ENCODE results near the gene RTN4RL2. TPM values are rescaled to one million over a fixed set of nuclear protein-coding genes. Genes with fewer than 3 reads are reported as not detected.

The RTN4RL2 gene
- total RNA-seq, 4 donors from 2014 or later: 0.12 to 2.3 (median 0.27) TPM; not detected in 1

GRCh38 chr11:57476047-57476756, 15.9 kb downstream of the RTN4RL2 start:
- TF ChIP-seq POLR2A (IDR thresholded peaks at IDR 0.05): no peak
- peak; percentile 6 for TF ChIP-seq POLR2AphosphoS5 (IDR thresholded peaks at IDR 0.05)
- WGBS, 2 donors (ENCODE audit: low coverage in 1 of 2): 20% methylated on average over 2 of the region's 80 CpGs; no CpG with 5 or more reads in 1 of the 2 donors
- no peaks in the 10 kb centered on the region for H3K9me3 ChIP-seq
- no peaks in the 10 kb centered on the region for H3K36me3 ChIP-seq
- peaks cover 73% of the 10 kb centered on the region for H3K27me3 ChIP-seq
- peaks cover 0 to 17% (median 8%) of the 10 kb centered on the region in 3 donors for H3K4me1 ChIP-seq
- ATAC-seq: peak; percentile 65
- H3K27ac ChIP-seq: peak overlapping the region in 1 of 4 donors; percentile 65
- peak overlapping the region; percentile 32 to 60 for H3K4me3 ChIP-seq

DNA sequence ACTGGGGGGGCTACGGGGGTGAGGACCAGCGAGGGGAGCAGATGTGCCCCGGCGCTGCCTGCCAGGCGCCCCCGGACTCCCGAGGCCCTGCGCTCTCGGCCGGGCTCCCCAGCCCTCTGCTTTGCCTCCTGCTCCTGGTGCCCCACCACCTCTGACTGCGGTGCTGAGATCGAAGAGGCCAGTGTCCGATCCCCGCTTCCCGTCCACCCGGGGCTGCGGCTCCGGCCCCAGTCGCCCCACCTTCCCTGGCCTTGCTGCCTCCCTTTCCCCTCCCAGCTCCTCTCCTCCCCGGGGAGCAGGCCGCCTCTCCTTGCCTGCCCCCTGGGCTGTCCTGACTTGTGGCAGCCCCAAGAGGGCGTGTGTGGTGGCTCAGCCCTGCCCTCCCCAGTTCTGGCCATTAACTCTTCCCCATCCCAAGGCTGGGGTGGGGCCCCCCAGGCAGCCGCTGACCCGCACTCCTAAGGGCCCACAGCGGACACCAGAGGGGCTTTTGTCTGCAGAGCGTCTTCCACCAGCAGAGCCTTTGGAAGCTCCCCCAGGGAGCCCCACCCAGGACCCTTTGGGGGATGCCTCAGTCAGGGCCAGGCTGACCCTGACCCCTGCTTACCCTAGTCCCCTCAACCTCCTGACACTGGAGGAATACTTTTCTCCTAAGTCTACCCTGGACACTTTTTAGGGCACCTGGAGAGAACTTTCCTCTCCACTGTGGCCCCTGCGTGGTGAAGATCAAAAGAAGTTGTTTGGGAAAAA, 16.6 kb downstream of the RTN4RL2 start:
- H3K9me3 ChIP-seq: no peaks in the 10 kb centered on the region
- H3K27me3 ChIP-seq: peaks cover 72% of the 10 kb centered on the region
- no peaks in the 10 kb centered on the region for H3K36me3 ChIP-seq
- peak; percentile 64 for ATAC-seq
- 0 to 5% methylated on average over 1 to 10 of the region's 27 CpGs for WGBS, 2 donors (ENCODE audit: low coverage in 1 of 2)
- peak overlapping the region; percentile 32 to 60 for H3K4me3 ChIP-seq
- TF ChIP-seq POLR2AphosphoS5 (IDR thresholded peaks at IDR 0.05): no peak
- no peak for TF ChIP-seq POLR2A (IDR thresholded peaks at IDR 0.05)
- no peak for TF ChIP-seq EP300 (IDR thresholded peaks at IDR 0.05)
- peak in 3 of 4 experiments; percentile 40 to 61 (median 44) for TF ChIP-seq CTCF (IDR thresholded peaks at IDR 0.05)
- peak overlapping the region in 1 of 4 donors; percentile 65 for H3K27ac ChIP-seq
- H3K4me1 ChIP-seq: peaks cover 0 to 17% (median 8%) of the 10 kb centered on the region in 3 donors

- Histone ChIP-seq H3K27ac (no peak overlapping the region), H3K27me3 (peaks cover 75% of the 10 kb centered on the region)
- WGBS, 2 donors (ENCODE audit: low coverage in 1 of 2): 83 to 86% methylated on average over 4 to 7 of the region's 11 CpGs
These were observed 17.3 kb downstream of the RTN4RL2 start for GRCh38 chr11:57477507-57478189.

DNA sequence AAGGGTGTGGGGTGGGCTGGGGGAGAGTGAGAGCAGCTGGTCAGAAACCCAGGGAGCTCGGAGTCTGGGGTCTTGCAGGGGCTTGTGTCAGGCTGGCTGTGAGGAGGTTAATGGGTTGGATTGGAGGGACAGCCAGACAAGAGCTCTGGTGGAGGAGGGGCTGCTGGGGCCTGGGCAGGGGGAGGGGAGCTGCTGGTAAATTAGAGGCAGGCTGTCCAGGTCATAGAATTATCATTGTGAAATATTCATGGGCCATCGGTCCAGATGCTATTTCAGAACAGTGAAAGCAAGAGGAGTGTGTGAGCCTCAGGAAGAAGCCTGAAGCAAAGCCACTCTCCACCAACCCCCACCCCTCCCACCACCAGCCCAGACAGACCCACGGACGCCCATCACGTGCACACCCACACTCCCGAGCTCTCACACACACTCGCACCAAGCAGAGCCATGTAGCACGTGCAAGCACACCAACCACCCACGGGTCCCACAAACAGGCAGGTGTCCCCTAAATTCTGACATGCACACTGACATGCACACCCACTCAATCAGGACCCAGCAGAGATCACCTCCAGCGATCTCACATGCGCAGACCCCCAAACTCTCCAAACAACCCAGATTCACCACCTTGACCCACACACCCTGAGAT, 18.8 kb downstream of the RTN4RL2 start:
- WGBS, 2 donors (ENCODE audit: low coverage in 1 of 2): 25% methylated on average over 2 of the region's 11 CpGs

More at GRCh38 chr11:57477507-57478189, 17.3 kb downstream of the RTN4RL2 start:
- Histone ChIP-seq H3K4me1 (peaks cover 0 to 23% (median 12%) of the 10 kb centered on the region in 3 donors), H3K36me3 (no peaks in the 10 kb centered on the region), H3K4me3 (no peak overlapping the region), H3K9me3 (no peaks in the 10 kb centered on the region)
- TF ChIP-seq POLR2A (IDR thresholded peaks at IDR 0.05) (no peak), POLR2AphosphoS5 (IDR thresholded peaks at IDR 0.05) (no peak), CTCF (IDR thresholded peaks at IDR 0.05) (no peak), EP300 (IDR thresholded peaks at IDR 0.05) (no peak)
- ATAC-seq: no peak

More for the DNA sequence above, 18.8 kb downstream of the RTN4RL2 start:
- Histone ChIP-seq H3K4me3 (no peak overlapping the region), H3K36me3 (peaks cover 0 to 11% of the 10 kb centered on the region in 2 donors), H3K4me1 (peaks cover 0 to 36% (median 20%) of the 10 kb centered on the region in 3 donors), H3K27me3 (peaks cover 76% of the 10 kb centered on the region), H3K9me3 (no peaks in the 10 kb centered on the region), H3K27ac (no peak overlapping the region)
- no peak for ATAC-seq
- no peak for TF ChIP-seq CTCF (IDR thresholded peaks at IDR 0.05)
- TF ChIP-seq POLR2A (IDR thresholded peaks at IDR 0.05): no peak
- TF ChIP-seq POLR2AphosphoS5 (IDR thresholded peaks at IDR 0.05): no peak
- TF ChIP-seq EP300 (IDR thresholded peaks at IDR 0.05): no peak

Data from gastroesophageal sphincter (tissue), 4 donors.